ENCODE measurements around the gene UNC13A. TPM values are rescaled to one million over a fixed set of nuclear protein-coding genes. Genes with fewer than 3 reads are reported as not detected.

Gene UNC13A
- total and polyA plus RNA-seq, 2 of the 13 experiments (the other 11 are each of a cell fraction or from before 2014, with no cell fraction given), result 0.11 to 0.45 TPM

DNA sequence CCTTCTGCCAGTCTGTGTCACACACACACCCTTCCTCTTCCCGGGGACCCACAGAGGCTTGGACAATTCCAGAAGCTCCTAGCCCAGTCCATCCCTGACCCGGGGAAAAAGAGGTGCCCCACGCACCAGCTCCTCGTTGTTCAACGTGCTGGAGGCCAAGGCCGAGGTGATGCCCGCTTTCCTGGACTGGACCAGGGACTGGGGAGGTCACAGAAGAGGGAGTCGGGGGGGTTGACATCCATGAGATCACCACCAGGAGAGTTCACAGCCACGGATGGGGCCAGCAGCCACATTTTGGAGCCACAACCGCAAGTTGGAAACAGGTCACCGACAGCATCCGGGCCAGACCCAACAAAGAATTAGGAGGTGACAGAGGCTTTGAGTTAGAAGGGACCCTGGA is 39.4 kb downstream of the UNC13A start:
- H3K79me2 ChIP-seq (ENCODE audit: insufficient read depth, low read length), result no peaks in the 10 kb centered on the region
- no peaks in the 10 kb centered on the region for H3K9me3 ChIP-seq (ENCODE audit: low read length)
- FAIRE-seq (no peak), ATAC-seq (no peak), DNase-seq (ENCODE audit: low spot score) (no peak)
- H3K4me2 ChIP-seq (ENCODE audit: low read depth, low read length), result no peak overlapping the region
- no peak overlapping the region for H2AFZ ChIP-seq (ENCODE audit: low read length)
- POLR2A ChIA-PET, result no interaction called here
- CTCF ChIA-PET (ENCODE audit: low intra/inter-chr PET ratio, low total read pairs), result no interaction called here
- no TSS peak for BruUV-seq (replicated peaks)
- intact Hi-C loops (cut with micrococcal nuclease; ENCODE audit: unreplicated experiment), result no loop called here
- no peak for TF ChIP-seq ZNF232 (CRISPR knock-in tag; IDR thresholded peaks at IDR 0.05; ENCODE audit: borderline replicate concordance)
- no peak for TF ChIP-seq RFXAP (CRISPR knock-in tag; IDR thresholded peaks at IDR 0.05; ENCODE audit: borderline replicate concordance)
- no peaks in the 10 kb centered on the region for H4K20me1 ChIP-seq (ENCODE audit: insufficient read depth, low read length)
- no peak overlapping the region for H3K9ac ChIP-seq (ENCODE audit: insufficient read depth, low read depth, low read length)
- in situ Hi-C loops (cut with HindIII; ENCODE audit: extremely low pct_ligation_motif_present, low pct_unique_long_range_greater_than_20kb), result no loop called here
- no peaks in the 10 kb centered on the region for H3K36me3 ChIP-seq (replicated peaks in 1 of 2; ENCODE audit: control insufficient read depth in 1 of 2, insufficient read depth in 2 of 2, low read length in 2 of 2)
- no peaks in the 10 kb centered on the region; a peak in 2 of 5 replicates for H3K27me3 ChIP-seq (ENCODE audit: control insufficient read depth in 1 of 2, insufficient read depth in 2 of 2, low read length in 2 of 2)
- no peak overlapping the region for H3K4me3 ChIP-seq (replicated peaks in 1 of 3; ENCODE audit: insufficient read depth in 1 of 3, low read depth in 2 of 3, low read length in 3 of 3)
- no peaks in the 10 kb centered on the region for H3K4me1 ChIP-seq (ENCODE audit: insufficient read depth, low read length)
- WGBS (ENCODE audit: low lambda C conversion rate), result 24% methylated on average over 12 of the region's 12 CpGs
- H3K27ac ChIP-seq (ENCODE audit: extremely low read length, insufficient read depth, low read length), result no peak overlapping the region

DNA sequence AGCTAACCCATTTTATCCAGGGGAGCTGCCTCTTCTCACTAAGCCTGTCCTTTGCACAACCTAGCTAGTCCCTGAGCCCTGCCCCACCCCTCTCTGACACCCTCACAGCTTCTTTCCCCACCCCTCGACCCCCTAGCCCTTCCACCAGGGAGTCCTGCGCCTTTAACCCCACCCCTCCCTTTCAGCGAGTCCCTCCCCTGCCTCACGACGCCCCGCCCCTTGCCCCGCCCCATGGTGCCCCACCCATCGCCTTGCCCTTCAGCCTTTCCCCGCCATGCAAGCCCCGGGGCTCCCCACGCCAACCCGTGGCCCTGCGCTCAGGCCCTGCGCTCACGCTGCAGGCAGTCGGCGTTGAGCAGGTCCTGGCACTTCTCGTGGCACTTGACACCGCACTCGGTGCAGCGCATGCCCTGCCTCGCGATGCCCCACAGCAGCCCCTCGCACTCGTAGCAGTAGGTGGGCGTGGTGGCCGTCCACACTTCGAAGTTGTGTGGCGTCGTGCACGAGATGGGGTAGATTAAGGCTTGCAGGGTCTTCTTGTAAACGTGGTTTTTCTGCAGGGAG is 40.0 kb downstream of the UNC13A start:
- Histone ChIP-seq H3K4me2 (ENCODE audit: low read depth, low read length) (no peak overlapping the region), H3K79me2 (ENCODE audit: insufficient read depth, low read length) (no peaks in the 10 kb centered on the region), H3K4me1 (ENCODE audit: insufficient read depth, low read length) (no peaks in the 10 kb centered on the region), H3K9ac (ENCODE audit: insufficient read depth, low read depth, low read length) (no peak overlapping the region), H3K9me3 (ENCODE audit: low read length) (no peaks in the 10 kb centered on the region), H2AFZ (ENCODE audit: low read length) (no peak overlapping the region), H3K4me3 (replicated peaks in 1 of 3; ENCODE audit: insufficient read depth in 1 of 3, low read depth in 2 of 3, low read length in 3 of 3) (no peak overlapping the region), H3K27me3 (ENCODE audit: control insufficient read depth in 1 of 2, insufficient read depth in 2 of 2, low read length in 2 of 2) (no peaks in the 10 kb centered on the region; a peak in 2 of 5 replicates), H4K20me1 (ENCODE audit: insufficient read depth, low read length) (no peaks in the 10 kb centered on the region), H3K27ac (ENCODE audit: extremely low read length, insufficient read depth, low read length) (no peak overlapping the region), H3K36me3 (replicated peaks in 1 of 2; ENCODE audit: control insufficient read depth in 1 of 2, insufficient read depth in 2 of 2, low read length in 2 of 2) (no peaks in the 10 kb centered on the region)
- intact Hi-C loops (cut with micrococcal nuclease; ENCODE audit: unreplicated experiment) (no loop called here), in situ Hi-C loops (cut with HindIII; ENCODE audit: extremely low pct_ligation_motif_present, low pct_unique_long_range_greater_than_20kb) (no loop called here)
- TF ChIP-seq, protein P1, sequence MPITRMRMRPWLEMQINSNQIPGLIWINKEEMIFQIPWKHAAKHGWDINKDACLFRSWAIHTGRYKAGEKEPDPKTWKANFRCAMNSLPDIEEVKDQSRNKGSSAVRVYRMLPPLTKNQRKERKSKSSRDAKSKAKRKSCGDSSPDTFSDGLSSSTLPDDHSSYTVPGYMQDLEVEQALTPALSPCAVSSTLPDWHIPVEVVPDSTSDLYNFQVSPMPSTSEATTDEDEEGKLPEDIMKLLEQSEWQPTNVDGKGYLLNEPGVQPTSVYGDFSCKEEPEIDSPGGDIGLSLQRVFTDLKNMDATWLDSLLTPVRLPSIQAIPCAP (CRISPR knock-in tag; IDR thresholded peaks at IDR 0.05; ENCODE audit: low read depth), result no peak
- no peak for TF ChIP-seq U2AF2 (IDR thresholded peaks at IDR 0.05; ENCODE audit: low read depth, low read length)
- no peak for TF ChIP-seq ETV6 (CRISPR knock-in tag; conservative IDR thresholded peaks at IDR 0.05)
- TF ChIP-seq, protein P2, sequence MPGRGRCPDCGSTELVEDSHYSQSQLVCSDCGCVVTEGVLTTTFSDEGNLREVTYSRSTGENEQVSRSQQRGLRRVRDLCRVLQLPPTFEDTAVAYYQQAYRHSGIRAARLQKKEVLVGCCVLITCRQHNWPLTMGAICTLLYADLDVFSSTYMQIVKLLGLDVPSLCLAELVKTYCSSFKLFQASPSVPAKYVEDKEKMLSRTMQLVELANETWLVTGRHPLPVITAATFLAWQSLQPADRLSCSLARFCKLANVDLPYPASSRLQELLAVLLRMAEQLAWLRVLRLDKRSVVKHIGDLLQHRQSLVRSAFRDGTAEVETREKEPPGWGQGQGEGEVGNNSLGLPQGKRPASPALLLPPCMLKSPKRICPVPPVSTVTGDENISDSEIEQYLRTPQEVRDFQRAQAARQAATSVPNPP (CRISPR knock-in tag; IDR thresholded peaks at IDR 0.05), result no peak
- TF ChIP-seq MLLT10 (CRISPR knock-in tag; IDR thresholded peaks at IDR 0.05), result no peak
- no peak for TF ChIP-seq ZNF256 (CRISPR knock-in tag; conservative IDR thresholded peaks at IDR 0.05)
- TF ChIP-seq RBFOX2 (IDR thresholded peaks at IDR 0.05; ENCODE audit: low read depth, low read length), result no peak
- TF ChIP-seq ZKSCAN5 (CRISPR knock-in tag; IDR thresholded peaks at IDR 0.05), result no peak
- TF ChIP-seq RELA (CRISPR knock-in tag; IDR thresholded peaks at IDR 0.05), result no peak
- TF ChIP-seq, protein P3, sequence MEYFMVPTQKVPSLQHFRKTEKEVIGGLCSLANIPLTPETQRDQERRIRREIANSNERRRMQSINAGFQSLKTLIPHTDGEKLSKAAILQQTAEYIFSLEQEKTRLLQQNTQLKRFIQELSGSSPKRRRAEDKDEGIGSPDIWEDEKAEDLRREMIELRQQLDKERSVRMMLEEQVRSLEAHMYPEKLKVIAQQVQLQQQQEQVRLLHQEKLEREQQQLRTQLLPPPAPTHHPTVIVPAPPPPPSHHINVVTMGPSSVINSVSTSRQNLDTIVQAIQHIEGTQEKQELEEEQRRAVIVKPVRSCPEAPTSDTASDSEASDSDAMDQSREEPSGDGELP (IDR thresholded peaks at IDR 0.05; ENCODE audit: borderline replicate concordance, low read depth), result no peak
- no peak for TF ChIP-seq ESRRA (CRISPR knock-in tag; IDR thresholded peaks at IDR 0.05; ENCODE audit: low read depth)
- TF ChIP-seq, protein P4, sequence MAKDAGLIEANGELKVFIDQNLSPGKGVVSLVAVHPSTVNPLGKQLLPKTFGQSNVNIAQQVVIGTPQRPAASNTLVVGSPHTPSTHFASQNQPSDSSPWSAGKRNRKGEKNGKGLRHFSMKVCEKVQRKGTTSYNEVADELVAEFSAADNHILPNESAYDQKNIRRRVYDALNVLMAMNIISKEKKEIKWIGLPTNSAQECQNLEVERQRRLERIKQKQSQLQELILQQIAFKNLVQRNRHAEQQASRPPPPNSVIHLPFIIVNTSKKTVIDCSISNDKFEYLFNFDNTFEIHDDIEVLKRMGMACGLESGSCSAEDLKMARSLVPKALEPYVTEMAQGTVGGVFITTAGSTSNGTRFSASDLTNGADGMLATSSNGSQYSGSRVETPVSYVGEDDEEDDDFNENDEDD (CRISPR knock-in tag; IDR thresholded peaks at IDR 0.05; ENCODE audit: borderline replicate concordance), result no peak
- no peak for TF ChIP-seq REXO4 (CRISPR knock-in tag; IDR thresholded peaks at IDR 0.05; ENCODE audit: borderline replicate concordance)
- TF ChIP-seq ZNF354B (CRISPR knock-in tag; IDR thresholded peaks at IDR 0.05), result no peak
- ChIA-PET CTCF (ENCODE audit: low intra/inter-chr PET ratio, low total read pairs) (no interaction called here), POLR2A (no interaction called here)
- WGBS (ENCODE audit: low lambda C conversion rate), result 50% methylated on average over 20 of the region's 32 CpGs
- no peak for DNase-seq (ENCODE audit: low spot score)
- FAIRE-seq, result no peak
- ATAC-seq, result no peak; the same call in 2 of the 3 replicates
- BruUV-seq (replicated peaks), result no TSS peak

All from HepG2 (cell line).